Fibroblast of skin of left biceps (primary cell): ENCODE results near the gene TBCD.
"Not testable (repeated sequence)": the region's sequence is repeated elsewhere in the genome, so short reads cannot be mapped to it uniquely, and the experiment has no call there.

Experiments
- DNase-seq, 2 experiments: peaks; one replicate each; pipeline ENCODE4 v3.0.0-alpha.2; 2013; ENCODE audit warnings: low read depth in 2 of 2

Gene TBCD

DNA sequence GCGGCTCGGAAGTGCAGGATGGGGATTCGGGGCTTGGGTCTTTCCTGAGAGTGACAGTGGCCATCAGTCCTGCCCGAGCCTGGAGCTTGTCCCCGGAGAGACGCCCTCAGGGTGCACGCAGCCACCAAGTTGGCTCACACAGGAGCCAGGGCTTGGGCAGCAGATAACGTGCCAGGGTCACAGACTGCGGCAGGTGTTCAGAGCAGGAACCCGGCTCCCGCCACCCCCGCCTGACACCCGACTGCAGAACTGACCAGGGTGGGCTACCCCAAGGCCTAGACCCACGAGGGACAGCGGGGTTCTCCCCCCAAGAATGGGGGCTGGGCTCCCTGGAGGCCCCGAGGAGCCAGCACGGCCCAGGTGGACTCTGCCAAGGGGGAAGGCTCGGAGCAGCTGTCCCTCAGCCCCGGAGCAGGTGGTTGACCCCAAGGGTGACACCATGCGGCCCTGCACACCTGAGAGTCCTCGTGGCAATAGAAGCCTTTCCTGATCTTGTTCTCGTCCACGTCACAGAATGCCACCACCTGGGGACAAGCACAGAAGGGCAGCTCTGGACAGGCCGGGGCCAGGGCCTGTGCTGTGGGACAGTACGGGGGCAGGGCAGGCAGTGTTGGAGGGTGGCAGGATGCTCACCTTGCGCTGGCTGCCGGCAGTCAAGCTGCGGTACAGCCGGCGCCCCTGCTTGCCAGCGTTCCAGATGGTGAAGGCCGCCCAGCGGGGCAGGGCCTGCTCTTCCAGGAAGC, 205.0 kb downstream of the TBCD start:
- DNase-seq, result no peak

DNA sequence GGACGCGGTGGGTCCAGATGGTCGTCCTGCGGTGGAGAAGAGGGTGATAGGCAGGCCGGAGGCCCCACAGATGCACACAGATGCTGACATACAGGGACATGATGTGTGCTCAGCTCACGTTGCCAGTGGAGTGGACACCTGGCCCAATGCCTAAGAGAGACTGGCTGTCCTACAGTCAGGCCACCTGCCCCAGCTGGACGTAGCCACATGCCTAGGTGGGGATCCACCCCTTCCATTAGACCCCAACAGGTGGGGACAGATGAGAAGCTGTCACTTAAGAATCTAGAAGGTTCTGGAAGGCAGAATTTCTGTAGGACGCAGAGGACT, 205.6 kb downstream of the TBCD start:
- no peak for DNase-seq

- DNase-seq, result no peak
Measured at GRCh38 chr17:82957961-82958561, 206.2 kb downstream of the TBCD start.

DNA sequence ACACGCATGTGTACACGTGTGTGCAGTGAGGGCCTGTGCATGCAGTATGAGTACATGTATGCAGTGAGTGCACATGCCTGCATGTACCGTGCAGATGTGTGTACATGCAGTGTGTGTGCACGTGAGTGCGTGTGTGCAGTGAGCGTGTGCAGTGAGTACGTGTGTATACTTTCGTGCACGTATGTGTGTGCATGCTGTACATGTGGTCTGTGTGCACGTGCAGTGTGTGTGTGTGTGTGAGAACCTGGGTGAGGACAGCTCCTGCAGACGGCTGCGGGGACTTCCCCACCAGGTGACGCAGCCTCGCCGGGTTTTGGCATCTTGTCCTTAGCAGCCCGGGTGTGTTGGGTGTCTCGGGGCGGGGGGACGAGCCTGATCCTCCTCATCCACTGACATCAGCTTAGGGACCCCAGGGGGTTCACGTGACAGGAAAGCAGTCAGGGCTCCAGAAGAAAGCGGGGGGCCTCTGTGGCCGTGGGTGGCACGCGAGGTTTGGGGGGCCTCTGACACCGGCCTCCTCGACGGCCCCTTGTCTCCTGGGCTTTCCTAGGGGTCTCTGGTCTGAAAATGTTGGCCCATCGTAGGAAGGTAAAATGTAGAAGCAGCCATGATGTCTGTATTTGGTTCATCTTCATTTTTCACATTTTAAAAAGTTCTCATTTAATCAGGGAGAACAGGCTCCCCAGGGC, 207.5 kb downstream of the TBCD start:
- no peak for DNase-seq

GRCh38 chr17:82959990-82960418, 208.1 kb downstream of the TBCD start:
- no peak for DNase-seq

GRCh38 chr17:82960419-82961271, 208.8 kb downstream of the TBCD start:
- no peak for DNase-seq

- no peak for DNase-seq
Measured at GRCh38 chr17:82961366-82962162, 209.7 kb downstream of the TBCD start.

GRCh38 chr17:82962163-82962720, 210.4 kb downstream of the TBCD start:
- no peak for DNase-seq

DNA sequence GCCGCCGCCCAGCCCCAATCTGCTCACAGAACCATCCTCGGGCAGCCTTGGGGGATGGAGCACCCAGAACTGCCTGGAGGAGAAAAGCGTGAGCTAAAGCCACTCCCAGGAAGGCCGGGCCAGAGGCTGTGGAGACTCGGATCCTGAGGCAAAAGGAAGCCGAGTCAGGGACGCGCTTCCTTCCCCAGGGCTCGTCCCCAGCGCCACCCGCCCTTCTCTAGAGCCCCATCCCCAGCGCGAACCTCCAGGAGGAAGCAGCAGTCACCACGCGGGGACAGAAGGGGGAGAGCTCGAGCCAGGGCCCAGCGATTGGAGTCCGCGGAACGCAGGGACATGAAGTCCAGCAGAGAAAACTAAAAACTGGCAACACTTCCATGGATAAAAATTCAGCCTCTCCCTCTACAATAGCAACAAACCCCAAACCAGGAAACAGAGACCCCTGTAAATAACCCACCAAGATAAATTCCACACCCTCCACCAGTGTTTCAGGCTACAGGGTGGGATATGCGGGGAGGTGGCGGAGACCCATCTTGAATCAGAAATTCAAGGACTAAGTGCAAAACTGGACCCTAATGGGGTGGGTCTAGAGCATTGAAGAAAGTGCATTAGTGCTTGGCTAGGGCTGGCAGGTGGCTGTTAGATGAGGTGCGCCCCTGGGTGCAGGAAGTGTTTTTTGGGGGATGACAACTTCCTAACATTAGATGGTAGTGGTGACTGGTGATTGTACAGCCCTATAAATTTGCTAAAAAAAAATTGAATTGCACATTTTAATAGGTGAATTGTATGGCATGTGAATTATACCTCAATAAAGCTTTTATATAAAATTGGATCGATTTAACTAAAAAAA, 211.5 kb downstream of the TBCD start:
- peak; percentile 19 to 30 for DNase-seq

- DNase-seq, result not testable (repeated sequence)
Measured at GRCh38 chr17:82964451-82964850, 212.6 kb downstream of the TBCD start.

DNA sequence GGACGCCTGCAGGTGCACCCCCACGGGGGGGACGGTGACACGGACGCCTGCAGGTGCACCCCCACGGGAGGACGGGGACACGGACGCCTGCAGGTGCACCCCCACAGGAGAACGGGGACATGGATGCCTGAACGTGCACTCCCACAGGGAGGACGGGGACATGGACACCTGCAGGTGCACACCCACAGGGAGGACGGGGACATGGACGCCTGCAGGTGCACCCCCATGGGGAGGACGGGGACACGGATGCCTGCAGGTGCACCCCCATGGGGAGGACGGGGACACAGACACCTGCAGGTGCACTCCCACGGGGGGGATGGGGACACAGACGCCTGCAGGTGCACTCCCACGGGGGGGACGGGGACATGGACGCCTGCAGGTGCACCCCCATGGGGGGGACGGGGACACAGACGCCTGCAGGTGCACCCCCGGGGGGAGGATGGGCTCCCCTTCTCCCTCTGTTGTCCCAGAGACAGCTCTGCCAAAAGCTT, 213.0 kb downstream of the TBCD start:
- no peak for DNase-seq

DNA sequence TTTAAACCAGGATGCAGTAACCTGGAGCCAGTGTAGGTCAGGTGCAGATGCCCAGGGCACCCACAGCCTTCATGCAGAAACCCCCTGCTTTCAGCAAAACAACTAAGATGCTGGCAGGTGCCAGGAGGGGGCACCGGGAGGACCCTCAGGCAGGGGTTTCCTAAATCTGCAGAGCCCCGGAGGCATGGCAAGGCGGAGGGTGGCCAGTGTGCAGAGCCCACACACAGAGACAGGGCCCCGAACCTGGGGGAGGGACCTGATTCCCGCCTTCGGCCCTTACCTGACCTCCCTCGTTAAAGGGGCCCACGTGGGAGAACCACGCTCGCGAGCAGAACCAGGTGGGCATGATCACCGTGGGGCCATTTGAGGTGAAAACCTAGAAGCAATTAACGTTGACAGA, 213.5 kb downstream of the TBCD start:
- DNase-seq, result no peak

GRCh38 chr17:82966415-82966814, 214.6 kb downstream of the TBCD start:
- no peak for DNase-seq

DNA sequence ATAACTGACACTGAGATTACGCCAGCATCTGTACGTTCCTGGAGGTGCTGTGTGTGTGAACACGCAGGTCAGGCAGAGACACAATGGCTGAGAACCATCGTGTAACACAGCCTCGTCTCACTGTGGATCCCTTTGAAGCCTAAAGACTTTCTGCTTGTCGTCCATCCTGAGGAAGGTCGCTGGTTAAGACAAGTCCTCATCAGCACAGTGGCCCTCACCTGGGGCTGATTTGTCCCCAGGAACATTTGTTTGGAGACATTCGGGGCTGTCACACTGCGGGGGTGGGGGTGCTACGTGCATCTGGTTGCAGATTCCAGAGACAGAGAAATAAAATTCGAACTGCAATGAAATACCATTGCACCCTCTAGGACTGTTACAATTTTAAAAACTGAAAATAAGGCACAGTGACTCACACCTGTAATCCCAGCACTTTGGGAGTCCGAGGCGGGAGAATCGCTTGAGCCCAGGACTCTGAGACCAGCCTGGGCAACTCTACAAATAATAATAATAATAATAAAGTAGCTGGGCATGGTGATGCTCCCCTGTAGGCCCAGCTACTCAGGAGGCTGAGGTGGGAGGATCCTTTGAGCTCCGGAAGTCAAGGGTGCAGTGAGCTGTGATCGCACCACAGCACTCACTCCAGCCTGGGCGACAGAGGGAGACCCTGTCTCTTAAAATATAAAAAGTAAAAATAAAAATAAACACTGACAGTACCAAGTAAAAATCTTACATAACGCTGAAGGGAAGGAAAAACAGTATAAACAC, 215.6 kb downstream of the TBCD start:
- no peak for DNase-seq

GRCh38 chr17:82968033-82968841, 216.4 kb downstream of the TBCD start:
- DNase-seq, result not testable (repeated sequence)

DNA sequence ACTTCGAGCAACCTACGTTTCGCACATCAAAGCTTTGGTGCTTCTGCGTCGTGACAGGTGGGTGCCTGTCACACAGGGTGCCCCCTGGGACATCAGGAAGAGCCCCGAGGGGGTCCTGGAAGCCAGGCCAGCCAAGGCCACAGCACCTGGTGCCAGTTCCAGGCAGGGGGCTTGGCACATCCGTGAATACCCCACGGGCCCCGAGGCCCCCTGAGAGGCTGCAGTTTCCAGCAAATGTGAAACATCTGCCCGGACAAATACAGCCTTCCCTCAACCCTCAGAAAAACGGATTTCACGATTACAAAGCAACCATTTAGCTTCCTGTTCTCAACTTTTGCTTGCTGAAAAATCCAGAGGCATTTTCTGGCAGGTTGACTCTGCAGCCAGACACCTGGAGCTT, 218.2 kb downstream of the TBCD start:
- no peak for DNase-seq

DNA sequence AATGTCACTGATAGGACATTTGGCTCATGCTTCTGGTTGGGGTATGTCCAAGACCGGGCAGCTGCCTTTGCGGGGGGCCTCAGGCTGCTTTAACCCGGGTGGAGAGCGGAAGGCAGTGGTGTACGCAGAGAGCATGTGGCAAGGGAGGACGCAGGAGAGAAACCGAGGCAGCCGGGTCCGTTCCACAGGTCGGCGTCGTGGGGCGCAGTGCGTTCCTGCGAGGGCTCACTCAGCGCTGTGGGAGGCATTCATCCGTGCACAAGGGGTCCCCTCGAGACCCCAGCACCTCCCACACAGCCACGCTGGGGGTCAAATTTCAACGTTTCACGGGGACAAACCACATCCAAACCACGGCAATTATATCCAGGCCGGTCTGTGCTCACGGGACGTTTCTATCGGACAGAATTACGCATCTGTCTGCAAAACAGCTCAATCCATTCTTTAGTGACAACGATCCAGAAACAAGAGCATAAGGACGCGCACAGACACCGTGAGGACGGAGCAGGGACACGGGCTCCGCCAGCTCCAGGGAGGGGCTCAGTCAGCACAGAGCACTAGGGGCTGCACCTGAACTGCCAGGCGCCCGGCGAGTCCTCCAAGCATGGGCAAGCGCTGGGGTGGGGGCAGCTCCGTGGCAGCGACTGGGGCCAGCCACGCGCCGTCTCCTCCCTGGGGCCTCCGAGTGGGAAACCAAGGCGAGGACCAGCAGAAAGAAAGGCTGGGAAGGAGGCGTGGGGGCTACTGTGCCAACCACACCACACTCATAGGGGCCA, 219.1 kb downstream of the TBCD start:
- no peak for DNase-seq
